Neural crest cell (in vitro differentiated cells): ENCODE data around the gene SSC4D. TPM values are rescaled to one million over a fixed set of nuclear protein-coding genes. Genes with fewer than 3 reads are reported as not detected.

Experiments used
- DNase-seq: peaks from one replicate; pipeline ENCODE4 v3.0.0; 2021; ENCODE audit warnings: low read depth, mixed read lengths, low spot score
- H3K27ac Mint-ChIP-seq: one replicate; pipeline ENCODE4 v1.8.0; 2021; ENCODE audit warnings: mild to moderate bottlenecking, mixed read lengths; ENCODE audit not compliant: unreplicated experiment
- H3K27me3 Mint-ChIP-seq: 2 replicates; pipeline ENCODE4 v1.8.0; 2021; ENCODE audit warnings: low read depth, mild to moderate bottlenecking, mixed read lengths
- H3K36me3 Mint-ChIP-seq: 2 replicates; pipeline ENCODE4 v1.8.0; 2021; ENCODE audit warnings: low read depth, mild to moderate bottlenecking, mixed read lengths
- H3K4me1 Mint-ChIP-seq: 2 replicates; pipeline ENCODE4 v1.8.0; 2021; ENCODE audit warnings: mixed read lengths
- H3K4me3 Mint-ChIP-seq: one replicate; pipeline ENCODE4 v1.8.0; 2021; ENCODE audit warnings: mild to moderate bottlenecking, mixed read lengths
- H3K9me3 Mint-ChIP-seq: 2 replicates; pipeline ENCODE4 v1.8.0; 2021; ENCODE audit warnings: mixed read lengths
- total RNA-seq: library from RNA; stranded (reverse); gene quantifications from 2 replicates; pipeline ENCODE4 v1.2.1, GENCODE V29; 2021
- TF ChIP-seq, protein P1 (sequence below): fragments of 200-600 bp; sonication (generic); conservative IDR thresholded peaks from 2 replicates; pipeline ENCODE4 v1.5.0; 2021; ENCODE audit warnings: antibody characterized with exemption, mild to moderate bottlenecking

Gene SSC4D
- total RNA-seq, 1 donor from 2014 or later = 1.1 TPM

DNA sequence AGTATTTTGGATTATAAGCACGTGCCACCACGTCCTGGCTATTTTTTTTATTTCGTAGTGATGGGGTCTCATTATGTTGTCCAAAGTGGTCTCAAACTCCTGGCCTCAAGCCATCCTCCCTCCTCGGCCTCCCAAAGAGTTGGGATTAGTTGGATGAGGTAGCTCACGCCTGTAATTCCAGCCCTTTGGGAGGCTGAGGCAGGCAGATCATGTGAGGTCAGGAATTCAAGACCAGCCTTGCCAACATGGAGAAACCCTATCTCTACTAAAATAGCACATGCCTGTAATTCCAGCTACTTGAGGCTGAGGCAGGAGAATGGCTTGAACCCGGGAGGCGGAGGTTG is 28.9 kb downstream of the SSC4D start:
- no peak for DNase-seq
- Mint-ChIP-seq H3K4me1 (peaks cover 5% of the 10 kb centered on the region), H3K9me3 (no peaks in the 10 kb centered on the region), H3K4me3 (peak overlapping the region; percentile 84), H3K36me3 (no peaks in the 10 kb centered on the region), H3K27me3 (no peaks in the 10 kb centered on the region), H3K27ac (peak overlapping the region; percentile 50)
- TF ChIP-seq, protein P1, sequence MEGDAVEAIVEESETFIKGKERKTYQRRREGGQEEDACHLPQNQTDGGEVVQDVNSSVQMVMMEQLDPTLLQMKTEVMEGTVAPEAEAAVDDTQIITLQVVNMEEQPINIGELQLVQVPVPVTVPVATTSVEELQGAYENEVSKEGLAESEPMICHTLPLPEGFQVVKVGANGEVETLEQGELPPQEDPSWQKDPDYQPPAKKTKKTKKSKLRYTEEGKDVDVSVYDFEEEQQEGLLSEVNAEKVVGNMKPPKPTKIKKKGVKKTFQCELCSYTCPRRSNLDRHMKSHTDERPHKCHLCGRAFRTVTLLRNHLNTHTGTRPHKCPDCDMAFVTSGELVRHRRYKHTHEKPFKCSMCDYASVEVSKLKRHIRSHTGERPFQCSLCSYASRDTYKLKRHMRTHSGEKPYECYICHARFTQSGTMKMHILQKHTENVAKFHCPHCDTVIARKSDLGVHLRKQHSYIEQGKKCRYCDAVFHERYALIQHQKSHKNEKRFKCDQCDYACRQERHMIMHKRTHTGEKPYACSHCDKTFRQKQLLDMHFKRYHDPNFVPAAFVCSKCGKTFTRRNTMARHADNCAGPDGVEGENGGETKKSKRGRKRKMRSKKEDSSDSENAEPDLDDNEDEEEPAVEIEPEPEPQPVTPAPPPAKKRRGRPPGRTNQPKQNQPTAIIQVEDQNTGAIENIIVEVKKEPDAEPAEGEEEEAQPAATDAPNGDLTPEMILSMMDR = no peak

DNA sequence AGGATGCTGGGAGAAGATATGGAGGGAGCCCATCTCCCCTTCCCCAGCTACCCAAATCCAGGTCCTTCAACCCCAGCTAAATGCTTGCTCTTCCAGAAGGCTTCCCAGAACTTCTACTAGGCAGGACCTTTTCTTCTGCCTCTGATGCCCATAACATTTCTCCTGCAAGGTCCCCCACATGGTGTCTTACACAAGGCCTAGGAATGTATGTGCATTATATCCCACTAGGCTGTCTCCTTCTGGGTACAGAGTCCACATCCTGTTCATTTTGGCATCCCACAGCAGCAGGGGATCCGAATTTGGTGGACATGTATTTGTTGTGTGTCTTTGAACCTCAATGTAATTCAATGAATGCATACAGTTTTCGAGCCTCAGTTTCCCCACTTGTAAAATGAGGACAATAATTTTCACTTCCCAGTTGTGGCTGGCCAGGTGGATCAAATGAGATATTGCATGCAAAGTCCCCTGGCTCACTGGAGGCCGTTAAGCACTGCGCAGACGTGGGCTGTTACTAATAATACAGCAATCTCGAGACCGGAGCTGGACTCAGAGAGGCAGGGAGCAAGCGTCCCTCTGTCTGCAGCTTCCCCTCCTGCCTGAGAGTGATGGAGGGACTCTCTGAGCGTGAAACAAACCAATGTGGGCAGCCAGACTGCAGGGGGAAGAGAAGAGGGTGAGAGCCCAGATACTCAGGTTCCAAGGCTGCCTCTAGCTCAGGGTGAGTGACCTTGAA is 32.1 kb downstream of the SSC4D start:
- TF ChIP-seq, protein P1 = no peak
- H3K27me3 Mint-ChIP-seq = no peaks in the 10 kb centered on the region
- no peak overlapping the region for H3K4me3 Mint-ChIP-seq
- H3K9me3 Mint-ChIP-seq = no peaks in the 10 kb centered on the region
- H3K36me3 Mint-ChIP-seq = no peaks in the 10 kb centered on the region
- no peak overlapping the region for H3K27ac Mint-ChIP-seq
- H3K4me1 Mint-ChIP-seq = peaks cover 10% of the 10 kb centered on the region
- no peak for DNase-seq

DNA sequence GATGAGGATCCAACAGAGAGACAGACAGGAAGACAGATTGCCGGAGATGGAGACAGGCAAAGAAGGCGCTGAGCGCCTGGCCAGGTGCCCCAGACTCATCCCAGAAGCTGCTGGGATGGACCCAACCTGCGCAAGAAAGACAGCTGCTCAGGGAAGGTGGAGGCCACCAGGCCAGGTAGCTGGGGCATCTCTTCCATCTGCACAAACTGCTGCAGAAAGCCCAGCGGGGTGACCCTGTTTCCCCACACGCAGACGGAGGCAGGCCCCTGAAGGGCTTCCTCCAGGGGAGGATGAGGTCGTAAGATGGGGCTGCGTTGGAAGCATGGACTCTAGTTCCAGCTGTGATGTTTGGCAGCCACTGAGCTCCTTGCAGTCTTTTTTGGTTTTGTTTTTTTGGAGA is 34.2 kb downstream of the SSC4D start:
- H3K27ac Mint-ChIP-seq = no peak overlapping the region
- H3K36me3 Mint-ChIP-seq = no peaks in the 10 kb centered on the region
- no peaks in the 10 kb centered on the region for H3K27me3 Mint-ChIP-seq
- TF ChIP-seq, protein P1 = no peak
- peaks cover 7% of the 10 kb centered on the region for H3K4me1 Mint-ChIP-seq
- H3K9me3 Mint-ChIP-seq = no peaks in the 10 kb centered on the region
- DNase-seq = no peak
- H3K4me3 Mint-ChIP-seq = no peak overlapping the region

DNA sequence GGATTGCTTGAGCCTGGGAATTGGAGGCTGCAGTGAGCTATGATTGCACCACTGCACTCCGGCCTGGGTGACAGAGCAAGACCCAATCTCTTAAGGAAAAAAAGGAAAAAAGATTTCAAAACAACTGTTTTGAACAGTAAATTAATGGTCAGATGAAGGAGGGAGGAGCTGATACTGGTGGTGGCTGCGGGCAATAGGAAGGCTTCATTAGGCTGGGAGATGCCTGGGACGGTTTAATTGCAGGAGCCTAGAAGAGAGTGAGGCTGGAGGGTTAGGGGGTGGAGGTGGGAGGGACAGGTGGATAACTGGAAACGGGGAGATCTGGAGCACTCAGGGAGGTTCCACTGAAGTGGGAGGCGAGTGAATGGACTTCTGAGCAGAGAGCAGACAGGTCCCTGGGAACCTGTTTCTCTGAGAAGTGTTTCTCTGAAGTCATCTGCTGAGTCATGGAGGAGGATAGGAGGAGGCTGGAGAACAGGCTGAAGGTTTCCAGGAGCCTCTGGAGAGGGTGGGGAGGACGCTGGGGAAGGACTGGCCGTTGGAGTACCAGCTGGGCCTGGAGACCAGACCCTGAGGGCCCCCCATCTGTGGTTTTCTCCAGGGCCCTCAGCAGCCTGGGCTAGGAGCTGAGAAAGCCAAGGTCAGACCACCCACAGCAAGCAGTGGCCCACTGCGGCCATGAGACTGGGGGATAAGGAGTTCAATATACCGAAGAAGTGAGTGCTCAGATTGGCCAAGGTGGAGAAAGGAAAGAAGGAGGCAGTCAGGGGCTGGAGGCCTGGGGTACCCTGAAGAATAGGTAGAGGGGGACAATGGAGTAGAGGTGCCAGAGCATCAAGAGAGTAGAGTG is 36.3 kb downstream of the SSC4D start:
- no peak overlapping the region for H3K27ac Mint-ChIP-seq

DNA sequence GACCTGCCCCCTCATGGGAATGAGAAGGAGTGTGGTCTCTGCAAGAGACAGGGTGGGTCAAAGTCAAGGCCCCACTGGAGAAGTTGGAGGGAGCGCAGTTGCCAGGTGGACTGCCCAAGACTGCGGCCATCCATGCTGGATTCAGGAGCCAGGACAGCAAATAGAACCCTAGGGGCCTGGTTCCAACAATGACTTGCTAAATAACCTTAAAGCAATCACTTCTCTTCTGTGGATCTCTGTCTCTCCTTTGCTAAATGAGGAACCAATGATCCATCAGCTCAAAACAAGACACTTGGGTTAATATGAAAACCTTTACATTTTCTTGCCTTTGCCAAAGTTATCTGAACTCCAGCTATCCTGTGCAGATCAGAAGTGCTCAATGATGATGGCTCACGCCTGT is 38.1 kb downstream of the SSC4D start:
- no peaks in the 10 kb centered on the region for H3K36me3 Mint-ChIP-seq
- no peaks in the 10 kb centered on the region for H3K9me3 Mint-ChIP-seq

More for the DNA sequence above, 36.3 kb downstream of the SSC4D start:
- no peak for DNase-seq
- Mint-ChIP-seq H3K4me3 (no peak overlapping the region), H3K4me1 (peaks cover 5% of the 10 kb centered on the region), H3K27me3 (no peaks in the 10 kb centered on the region), H3K36me3 (no peaks in the 10 kb centered on the region), H3K9me3 (no peaks in the 10 kb centered on the region)
- TF ChIP-seq, protein P1 = no peak

More for the DNA sequence above, 38.1 kb downstream of the SSC4D start:
- Mint-ChIP-seq H3K27ac (no peak overlapping the region), H3K4me1 (peaks cover 5% of the 10 kb centered on the region), H3K27me3 (no peaks in the 10 kb centered on the region), H3K4me3 (no peak overlapping the region)
- TF ChIP-seq, protein P1 = no peak
- DNase-seq = no peak
